Neural progenitor cell (in vitro differentiated cells): ENCODE measurements around the gene SSTR3. TPM values are rescaled to one million over a fixed set of nuclear protein-coding genes. Genes with fewer than 3 reads are reported as not detected.

Experiments used
- DNase-seq: peaks from one replicate; pipeline ENCODE4 v3.0.0-alpha.2; 2016; ENCODE audit warnings: low spot score
- H2AFZ ChIP-seq: fragments of 200-600 bp; sonication (generic); replicated peaks from 2 replicates; pipeline ENCODE4 v1.6.1; 2016; ENCODE audit warnings: antibody characterized with exemption
- H3F3A ChIP-seq: fragments of 200-600 bp; sonication (generic); 2 replicates; pipeline ENCODE4 v1.6.1; 2016; ENCODE audit warnings: antibody characterized with exemption, low read depth
- H3K27ac ChIP-seq: fragments of 200-600 bp; sonication (generic); 2 replicates; pipeline ENCODE4 v1.5.1; 2016; ENCODE audit warnings: mild to moderate bottlenecking
- H3K27me3 ChIP-seq: fragments of 200-600 bp; sonication (generic); 2 replicates; pipeline ENCODE4 v1.6.1; 2016; ENCODE audit warnings: mild to moderate bottlenecking, moderate library complexity
- H3K36me3 ChIP-seq: fragments of 200-600 bp; sonication (generic); 2 replicates; pipeline ENCODE4 v1.5.1; 2016
- H3K4me1 ChIP-seq: fragments of 200-600 bp; sonication (generic); 2 replicates; pipeline ENCODE4 v1.6.1; 2016; ENCODE audit warnings: mixed run types
- H3K4me2 ChIP-seq: fragments of 200-600 bp; sonication (generic); 2 replicates; pipeline ENCODE4 v1.6.1; 2016
- H3K4me3 ChIP-seq: fragments of 200-600 bp; sonication (generic); 2 replicates; pipeline ENCODE4 v1.5.1; 2016
- H3K79me2 ChIP-seq: fragments of 200-600 bp; sonication (generic); 2 replicates; pipeline ENCODE4 v1.6.1; 2016; ENCODE audit warnings: low read depth
- H3K9ac ChIP-seq: fragments of 200-600 bp; sonication (generic); 2 replicates; pipeline ENCODE4 v1.6.1; 2016
- H3K9me3 ChIP-seq: fragments of 200-600 bp; sonication (generic); 2 replicates; pipeline ENCODE4 v1.5.1; 2016; ENCODE audit warnings: low read depth
- H4K20me1 ChIP-seq: fragments of 200-600 bp; sonication (generic); 2 replicates; pipeline ENCODE4 v1.6.1; 2016; ENCODE audit warnings: low read depth
- H3K27ac Mint-ChIP-seq: 3 replicates; pipeline ENCODE4 v1.8.0; 2021; ENCODE audit warnings: mixed read lengths
- H3K27me3 Mint-ChIP-seq: 2 replicates; pipeline ENCODE4 v1.8.0; 2022; ENCODE audit warnings: low read depth, mild to moderate bottlenecking, inconsistent platforms, moderate library complexity, mixed read lengths; ENCODE audit not compliant: insufficient read depth
- H3K36me3 Mint-ChIP-seq: 3 replicates; pipeline ENCODE4 v1.8.0; 2021; ENCODE audit warnings: mixed read lengths
- H3K4me1 Mint-ChIP-seq: 3 replicates; pipeline ENCODE4 v1.8.0; 2021; ENCODE audit warnings: mixed read lengths
- H3K4me3 Mint-ChIP-seq: 3 replicates; pipeline ENCODE4 v1.8.0; 2021; ENCODE audit warnings: mild to moderate bottlenecking, moderate library complexity, mixed read lengths
- H3K9me3 Mint-ChIP-seq: 3 replicates; pipeline ENCODE4 v1.8.0; 2020; ENCODE audit warnings: mixed read lengths
- CTCF ChIP-seq: fragments of 200-600 bp; sonication (generic); IDR thresholded peaks from 2 replicates; pipeline ENCODE4 v1.5.1; 2017; ENCODE audit warnings: antibody characterized with exemption, mild to moderate bottlenecking
- EZH2 ChIP-seq: fragments of 200-600 bp; sonication (generic); IDR thresholded peaks from 2 replicates; pipeline ENCODE4 v1.6.1; 2017; ENCODE audit warnings: antibody characterized with exemption, mild to moderate bottlenecking, moderate library complexity
- EZH2phosphoT487 ChIP-seq: fragments of 200-600 bp; sonication (generic); IDR thresholded peaks from 2 replicates; pipeline ENCODE4 v1.6.1; 2017; ENCODE audit warnings: antibody characterized with exemption
- total RNA-seq: library from RNA; depleted of rRNA; stranded (reverse); fragments of >200 nt; gene quantifications from 2 replicates; pipeline ENCODE4 v1.2.3, GENCODE V29; 2015; ENCODE audit warnings: low replicate concordance

SSTR3 gene
- total RNA-seq, 1 donor from 2014 or later: 0.19 TPM

GRCh38 chr22:37259540-37260029 is 47.3 kb upstream of the SSTR3 start:
- H3K36me3 ChIP-seq: no peaks in the 10 kb centered on the region
- peaks cover 9% of the 10 kb centered on the region for H3K4me1 ChIP-seq
- H3K27ac Mint-ChIP-seq: peak overlapping the region; percentile 15
- peaks cover 17% of the 10 kb centered on the region for H3K9me3 Mint-ChIP-seq
- peaks cover 3% of the 10 kb centered on the region for H3K9me3 ChIP-seq
- peaks cover 19% of the 10 kb centered on the region for H3F3A ChIP-seq
- H3K27me3 Mint-ChIP-seq: peaks cover 16% of the 10 kb centered on the region
- TF ChIP-seq EZH2phosphoT487 (no peak), CTCF (peak; percentile 65)
- H3K27me3 ChIP-seq: peaks cover 24% of the 10 kb centered on the region
- H4K20me1 ChIP-seq: no peaks in the 10 kb centered on the region
- H3K9ac ChIP-seq: no peak overlapping the region
- no peaks in the 10 kb centered on the region for H3K36me3 Mint-ChIP-seq
- H2AFZ ChIP-seq: peak overlapping the region; percentile 66
- peak overlapping the region; percentile 4 for H3K4me3 ChIP-seq
- DNase-seq: peak; percentile 72
- H3K79me2 ChIP-seq: no peaks in the 10 kb centered on the region
- peaks cover 16% of the 10 kb centered on the region for H3K4me1 Mint-ChIP-seq
- peak overlapping the region; percentile 69 for H3K4me2 ChIP-seq
- H3K27ac ChIP-seq: no peak overlapping the region
- peak overlapping the region; percentile 19 for H3K4me3 Mint-ChIP-seq

- Histone ChIP-seq H3K27ac (no peak overlapping the region), H2AFZ (no peak overlapping the region), H3K4me3 (peak overlapping the region; percentile 4), H3K27me3 (peaks cover 24% of the 10 kb centered on the region), H3K4me2 (peak overlapping the region; percentile 69), H4K20me1 (no peaks in the 10 kb centered on the region), H3K9me3 (no peaks in the 10 kb centered on the region), H3K4me1 (peaks cover 9% of the 10 kb centered on the region), H3K79me2 (no peaks in the 10 kb centered on the region), H3K36me3 (no peaks in the 10 kb centered on the region), H3F3A (peaks cover 19% of the 10 kb centered on the region), H3K9ac (no peak overlapping the region)
- peaks cover 16% of the 10 kb centered on the region for H3K4me1 Mint-ChIP-seq
- no peak for DNase-seq
- no peak for TF ChIP-seq CTCF
- no peak for TF ChIP-seq EZH2
- TF ChIP-seq EZH2phosphoT487: no peak
- H3K4me3 Mint-ChIP-seq: no peak overlapping the region
- H3K9me3 Mint-ChIP-seq: peaks cover 10% of the 10 kb centered on the region
- no peaks in the 10 kb centered on the region for H3K36me3 Mint-ChIP-seq
- H3K27ac Mint-ChIP-seq: no peak overlapping the region
- peaks cover 16% of the 10 kb centered on the region for H3K27me3 Mint-ChIP-seq
Observed at GRCh38 chr22:37258753-37259401, 46.6 kb upstream of the SSTR3 start.

- Mint-ChIP-seq H3K27me3 (peaks cover 14% of the 10 kb centered on the region), H3K27ac (no peak overlapping the region)
- H2AFZ ChIP-seq: no peak overlapping the region
Observed at GRCh38 chr22:37258005-37258752, 45.9 kb upstream of the SSTR3 start.

More at GRCh38 chr22:37258005-37258752, 45.9 kb upstream of the SSTR3 start:
- H3K27ac ChIP-seq: no peak overlapping the region
- H4K20me1 ChIP-seq: no peaks in the 10 kb centered on the region
- H3F3A ChIP-seq: peaks cover 19% of the 10 kb centered on the region
- no peak for DNase-seq
- H3K4me1 Mint-ChIP-seq: peaks cover 20% of the 10 kb centered on the region
- peaks cover 3% of the 10 kb centered on the region for H3K9me3 Mint-ChIP-seq
- H3K4me3 Mint-ChIP-seq: no peak overlapping the region
- no peak overlapping the region for H3K4me2 ChIP-seq
- H3K79me2 ChIP-seq: no peaks in the 10 kb centered on the region
- no peak for TF ChIP-seq EZH2
- TF ChIP-seq EZH2phosphoT487: no peak
- H3K9me3 ChIP-seq: no peaks in the 10 kb centered on the region
- H3K36me3 Mint-ChIP-seq: no peaks in the 10 kb centered on the region
- H3K9ac ChIP-seq: no peak overlapping the region
- H3K4me3 ChIP-seq: no peak overlapping the region
- H3K4me1 ChIP-seq: peaks cover 9% of the 10 kb centered on the region
- peaks cover 24% of the 10 kb centered on the region for H3K27me3 ChIP-seq
- no peaks in the 10 kb centered on the region for H3K36me3 ChIP-seq
